OCI-LY7 (cell line): ENCODE results near the gene ZFYVE26. TPM values are rescaled to one million over a fixed set of nuclear protein-coding genes. Genes with fewer than 3 reads are reported as not detected.
A peak's percentile ranks its signal among the peaks of the same experiment; 100 is the strongest.

ENCODE experiments used
- BruUV-seq: library from RNA; stranded (reverse); fragments of 400-500 nt; replicated peaks from 2 replicates; lab custom pipeline; 2021; lab: Mats Ljungman, UMichigan
- CTCF ChIA-PET: fragments of 300-600 bp; sonication (Branson Sonifier 250); formaldehyde crosslinking; loops from one replicate; lab custom pipeline; 2022; ENCODE audit warnings: antibody characterized with exemption; ENCODE audit not compliant: unreplicated experiment; lab: Charles Lee
- POLR2A ChIA-PET: fragments of 300-600 bp; sonication (Branson Sonifier 250); formaldehyde crosslinking; loops from one replicate; lab custom pipeline; 2022; ENCODE audit warnings: antibody characterized with exemption; lab: Charles Lee
- DNase-seq: peaks from one replicate; pipeline ENCODE4 v3.0.0-alpha.2; 2015; ENCODE audit warnings: low spot score
- H2AFZ ChIP-seq: fragments of 200-600 bp; sonication (generic), shearing (Covaris generic); 2 replicates; pipeline ENCODE4 v1.6.1; 2014; ENCODE audit warnings: mild to moderate bottlenecking, antibody characterized with exemption, low read length, moderate library complexity
- H3K27ac ChIP-seq: fragments of 200-600 bp; sonication (generic); 2 replicates; pipeline ENCODE4 v1.5.1; 2014; ENCODE audit warnings: mixed run types, low read depth, mild to moderate bottlenecking, moderate library complexity, low read length, inconsistent platforms; ENCODE audit not compliant: poor library complexity, severe bottlenecking
- H3K36me3 ChIP-seq: fragments of 200-600 bp; sonication (generic); 2 replicates; pipeline ENCODE4 v1.6.1; 2014; ENCODE audit warnings: mild to moderate bottlenecking, antibody characterized with exemption, low read length, moderate library complexity, mixed read lengths; ENCODE audit not compliant: insufficient read depth
- H3K4me1 ChIP-seq: fragments of 200-600 bp; sonication (generic); 2 replicates; pipeline ENCODE4 v1.5.1; 2014; ENCODE audit warnings: mild to moderate bottlenecking, low read length; ENCODE audit not compliant: insufficient read depth, poor library complexity, severe bottlenecking
- H3K4me2 ChIP-seq: fragments of 200-600 bp; sonication (generic); 2 replicates; pipeline ENCODE4 v1.6.1; 2014; ENCODE audit warnings: mild to moderate bottlenecking, low read length
- H3K4me3 ChIP-seq: fragments of 200-600 bp; sonication (generic); 2 replicates; pipeline ENCODE4 v1.5.1; 2014; ENCODE audit warnings: mild to moderate bottlenecking, low read depth, low read length; ENCODE audit not compliant: poor library complexity, severe bottlenecking
- H3K79me2 ChIP-seq: fragments of 200-600 bp; sonication (generic); 2 replicates; pipeline ENCODE4 v1.6.1; 2016; ENCODE audit warnings: low read depth, mild to moderate bottlenecking, low read length, moderate library complexity, mixed read lengths; ENCODE audit not compliant: insufficient read depth
- H3K9me2 ChIP-seq: fragments of 200-600 bp; sonication (generic); 2 replicates; pipeline ENCODE4 v1.6.1; 2016; ENCODE audit warnings: mild to moderate bottlenecking, low read length, mixed read lengths; ENCODE audit not compliant: insufficient read depth
- H3K9me3 ChIP-seq: fragments of 200-600 bp; sonication (generic); 2 replicates; pipeline ENCODE4 v1.6.1; 2014; ENCODE audit warnings: mild to moderate bottlenecking, mixed run types, low read length, mixed read lengths
- H4K20me1 ChIP-seq: fragments of 200-600 bp; sonication (generic); 2 replicates; pipeline ENCODE4 v1.6.1; 2014; ENCODE audit warnings: mild to moderate bottlenecking, antibody characterized with exemption, low read length, moderate library complexity, mixed read lengths; ENCODE audit not compliant: insufficient read depth
- EZH2phosphoT487 ChIP-seq: fragments of 200-600 bp; sonication (generic); IDR thresholded peaks from 2 replicates; pipeline ENCODE4 v1.6.1; 2018; ENCODE audit warnings: low read depth, borderline replicate concordance, mild to moderate bottlenecking, mixed run types, antibody characterized with exemption, low read length, moderate library complexity, mixed read lengths
- intact Hi-C: fragments of 100-400 bp; cut with micrococcal nuclease; formaldehyde crosslinking; loops from one replicate; pipeline ENCODE4 v1.10.0; 2022; ENCODE audit not compliant: unreplicated experiment
- total RNA-seq, 2 experiments: library from RNA; depleted of rRNA in 1 of 2; stranded (reverse); fragments of >200 nt in 1 of 2; shearing (Covaris generic) in 1 of 2; gene quantifications; 2 replicates each; pipeline ENCODE4 v1.2.3, GENCODE V29; 2014 to 2022
- TF ChIP-seq, protein P1 (sequence below): fragments of 200-600 bp; sonication (generic); conservative IDR thresholded peaks from 2 replicates; pipeline ENCODE4 v1.5.1; 2014; ENCODE audit warnings: mild to moderate bottlenecking, antibody characterized with exemption, low read length, moderate library complexity, mixed read lengths

ZFYVE26 gene
- total RNA-seq, 2 experiments from 2014 or later = 12.0 to 22.8 TPM

DNA sequence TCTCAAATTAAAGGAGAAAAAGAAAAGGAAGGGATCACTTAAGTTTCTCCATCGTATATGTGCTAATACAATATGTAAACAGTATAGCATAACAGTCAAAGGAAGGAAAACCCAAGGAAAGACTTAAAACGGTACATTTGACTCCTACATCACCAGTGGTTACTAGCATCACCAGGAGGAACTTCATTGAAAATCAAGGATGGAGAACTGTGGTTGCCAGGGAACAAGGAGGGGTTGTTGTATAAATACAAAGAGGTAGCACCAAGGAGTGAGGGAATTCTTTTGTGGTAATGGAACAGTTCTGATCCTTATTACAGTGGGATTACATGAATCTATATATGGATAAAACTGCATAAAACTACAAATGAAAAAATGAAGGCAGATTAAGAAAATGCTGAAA is 1.6 kb downstream of the ZFYVE26 start:
- H3K27ac ChIP-seq = no peak overlapping the region
- DNase-seq = no peak
- H3K79me2 ChIP-seq = peaks cover 20% of the 10 kb centered on the region
- peak overlapping the region; percentile 76 for H3K4me2 ChIP-seq
- BruUV-seq = TSS peak; percentile 56
- H3K4me3 ChIP-seq = peak overlapping the region; percentile 79
- ChIA-PET CTCF (no interaction called here), POLR2A (no interaction called here)
- H3K4me1 ChIP-seq = peaks cover 40% of the 10 kb centered on the region
- no peaks in the 10 kb centered on the region for H3K9me3 ChIP-seq
- H2AFZ ChIP-seq = no peak overlapping the region
- intact Hi-C loops = loop anchor here (5.0 to 10.0 kb wide), 2 partner anchors 210 to 557 kb away; partner anchors contain the start of gene PIGH
- no peaks in the 10 kb centered on the region for H3K9me2 ChIP-seq
- H3K36me3 ChIP-seq = peaks cover 29% of the 10 kb centered on the region; the same call in 1 of the 2 replicates
- TF ChIP-seq, protein P1, sequence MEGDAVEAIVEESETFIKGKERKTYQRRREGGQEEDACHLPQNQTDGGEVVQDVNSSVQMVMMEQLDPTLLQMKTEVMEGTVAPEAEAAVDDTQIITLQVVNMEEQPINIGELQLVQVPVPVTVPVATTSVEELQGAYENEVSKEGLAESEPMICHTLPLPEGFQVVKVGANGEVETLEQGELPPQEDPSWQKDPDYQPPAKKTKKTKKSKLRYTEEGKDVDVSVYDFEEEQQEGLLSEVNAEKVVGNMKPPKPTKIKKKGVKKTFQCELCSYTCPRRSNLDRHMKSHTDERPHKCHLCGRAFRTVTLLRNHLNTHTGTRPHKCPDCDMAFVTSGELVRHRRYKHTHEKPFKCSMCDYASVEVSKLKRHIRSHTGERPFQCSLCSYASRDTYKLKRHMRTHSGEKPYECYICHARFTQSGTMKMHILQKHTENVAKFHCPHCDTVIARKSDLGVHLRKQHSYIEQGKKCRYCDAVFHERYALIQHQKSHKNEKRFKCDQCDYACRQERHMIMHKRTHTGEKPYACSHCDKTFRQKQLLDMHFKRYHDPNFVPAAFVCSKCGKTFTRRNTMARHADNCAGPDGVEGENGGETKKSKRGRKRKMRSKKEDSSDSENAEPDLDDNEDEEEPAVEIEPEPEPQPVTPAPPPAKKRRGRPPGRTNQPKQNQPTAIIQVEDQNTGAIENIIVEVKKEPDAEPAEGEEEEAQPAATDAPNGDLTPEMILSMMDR = no peak
- H4K20me1 ChIP-seq = no peaks in the 10 kb centered on the region

DNA sequence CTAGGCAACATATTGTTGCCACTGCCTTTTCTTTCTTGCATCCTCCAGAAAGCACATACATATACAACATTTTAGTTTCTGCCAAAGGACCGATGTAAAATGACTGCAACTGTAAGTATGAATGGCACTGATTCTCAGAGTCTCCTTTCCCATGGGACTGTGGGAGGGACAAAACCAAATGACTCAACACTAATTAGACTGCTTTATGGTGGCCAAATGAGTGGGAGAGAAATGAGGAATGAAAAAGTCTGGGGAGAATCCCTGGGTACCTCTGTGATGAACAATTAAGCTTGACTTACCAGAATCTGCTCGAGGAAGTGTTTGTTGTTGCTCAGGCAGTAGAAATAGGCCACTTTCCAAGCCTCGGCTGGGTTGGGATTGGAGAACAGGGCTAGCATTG is 10.1 kb downstream of the ZFYVE26 start:
- Histone ChIP-seq H2AFZ (no peak overlapping the region), H3K4me1 (no peaks in the 10 kb centered on the region), H3K79me2 (no peaks in the 10 kb centered on the region), H3K9me2 (no peaks in the 10 kb centered on the region), H3K4me3 (no peak overlapping the region), H3K36me3 (peaks cover 85% of the 10 kb centered on the region), H4K20me1 (no peaks in the 10 kb centered on the region), H3K9me3 (no peaks in the 10 kb centered on the region), H3K4me2 (no peak overlapping the region), H3K27ac (no peak overlapping the region)
- no TSS peak for BruUV-seq
- DNase-seq = no peak
- CTCF ChIA-PET = no interaction called here
- POLR2A ChIA-PET = no interaction called here
- intact Hi-C loops = no loop called here
- TF ChIP-seq EZH2phosphoT487 = no peak
- TF ChIP-seq, protein P1 = no peak

DNA sequence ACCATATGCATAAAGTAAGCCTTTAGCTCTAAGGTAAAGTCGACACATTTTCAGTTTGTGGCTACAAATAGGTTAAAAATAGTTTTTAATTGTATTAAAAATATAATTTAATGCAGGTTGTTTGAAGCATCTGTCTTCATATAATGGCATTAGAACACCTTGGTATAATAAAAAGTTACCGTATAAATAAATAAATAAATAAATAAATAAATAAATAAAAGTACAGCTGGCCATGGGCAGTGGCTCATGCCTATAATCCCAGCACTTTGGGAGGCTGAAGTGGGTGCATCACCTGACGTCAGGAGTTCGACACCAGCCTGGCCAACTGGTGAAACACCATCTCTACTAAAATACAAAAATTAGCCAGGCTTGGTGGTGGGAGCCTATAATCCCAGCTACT is 15.6 kb downstream of the ZFYVE26 start:
- Histone ChIP-seq H3K9me2 (no peaks in the 10 kb centered on the region), H3K79me2 (no peaks in the 10 kb centered on the region), H3K4me1 (no peaks in the 10 kb centered on the region), H4K20me1 (no peaks in the 10 kb centered on the region), H3K36me3 (peaks cover 88% of the 10 kb centered on the region), H3K9me3 (no peaks in the 10 kb centered on the region), H3K27ac (no peak overlapping the region), H3K4me3 (no peak overlapping the region), H2AFZ (no peak overlapping the region), H3K4me2 (no peak overlapping the region)
- ChIA-PET CTCF (no interaction called here), POLR2A (interaction anchor here (0.6 to 0.9 kb wide), 2 partner anchors 13 to 1372 kb away, joined by 3 read pairs; no protein-coding TSS in a partner anchor)
- TF ChIP-seq, protein P1 = no peak
- TF ChIP-seq EZH2phosphoT487 = no peak
- intact Hi-C loops = no loop called here
- no TSS peak for BruUV-seq
- DNase-seq = no peak
